ENCODE results near the gene POT1. TPM values are rescaled to one million over a fixed set of nuclear protein-coding genes. Genes with fewer than 3 reads are reported as not detected.
A peak's percentile ranks its signal among the peaks of the same experiment; 100 is the strongest.
"Not testable (repeated sequence)": the region's sequence is repeated elsewhere in the genome, so short reads cannot be mapped to it uniquely, and the experiment has no call there.

The POT1 gene, protein sequence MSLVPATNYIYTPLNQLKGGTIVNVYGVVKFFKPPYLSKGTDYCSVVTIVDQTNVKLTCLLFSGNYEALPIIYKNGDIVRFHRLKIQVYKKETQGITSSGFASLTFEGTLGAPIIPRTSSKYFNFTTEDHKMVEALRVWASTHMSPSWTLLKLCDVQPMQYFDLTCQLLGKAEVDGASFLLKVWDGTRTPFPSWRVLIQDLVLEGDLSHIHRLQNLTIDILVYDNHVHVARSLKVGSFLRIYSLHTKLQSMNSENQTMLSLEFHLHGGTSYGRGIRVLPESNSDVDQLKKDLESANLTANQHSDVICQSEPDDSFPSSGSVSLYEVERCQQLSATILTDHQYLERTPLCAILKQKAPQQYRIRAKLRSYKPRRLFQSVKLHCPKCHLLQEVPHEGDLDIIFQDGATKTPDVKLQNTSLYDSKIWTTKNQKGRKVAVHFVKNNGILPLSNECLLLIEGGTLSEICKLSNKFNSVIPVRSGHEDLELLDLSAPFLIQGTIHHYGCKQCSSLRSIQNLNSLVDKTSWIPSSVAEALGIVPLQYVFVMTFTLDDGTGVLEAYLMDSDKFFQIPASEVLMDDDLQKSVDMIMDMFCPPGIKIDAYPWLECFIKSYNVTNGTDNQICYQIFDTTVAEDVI
- 17.5 and 24.1 TPM in 2 replicates for total RNA-seq (2022)
- Bru-seq, nascent RNA, result percentile 77 among the genes with signal in this experiment
- BruChase-seq, experiment 1, labeled RNA remaining after a 6-hour chase, result percentile 60 among the genes with signal in this experiment
- percentile 71 among the genes with signal in this experiment for BruChase-seq, experiment 2, labeled RNA remaining after a 2-hour chase
- long read RNA-seq, full-length matches to known transcripts, result 6 of 17 reads
- long read RNA-seq, partial matches to known transcripts, result 3 of 17 reads
- long read RNA-seq, other reads (novel, unspliced or antisense), result 8 of 17 reads

DNA sequence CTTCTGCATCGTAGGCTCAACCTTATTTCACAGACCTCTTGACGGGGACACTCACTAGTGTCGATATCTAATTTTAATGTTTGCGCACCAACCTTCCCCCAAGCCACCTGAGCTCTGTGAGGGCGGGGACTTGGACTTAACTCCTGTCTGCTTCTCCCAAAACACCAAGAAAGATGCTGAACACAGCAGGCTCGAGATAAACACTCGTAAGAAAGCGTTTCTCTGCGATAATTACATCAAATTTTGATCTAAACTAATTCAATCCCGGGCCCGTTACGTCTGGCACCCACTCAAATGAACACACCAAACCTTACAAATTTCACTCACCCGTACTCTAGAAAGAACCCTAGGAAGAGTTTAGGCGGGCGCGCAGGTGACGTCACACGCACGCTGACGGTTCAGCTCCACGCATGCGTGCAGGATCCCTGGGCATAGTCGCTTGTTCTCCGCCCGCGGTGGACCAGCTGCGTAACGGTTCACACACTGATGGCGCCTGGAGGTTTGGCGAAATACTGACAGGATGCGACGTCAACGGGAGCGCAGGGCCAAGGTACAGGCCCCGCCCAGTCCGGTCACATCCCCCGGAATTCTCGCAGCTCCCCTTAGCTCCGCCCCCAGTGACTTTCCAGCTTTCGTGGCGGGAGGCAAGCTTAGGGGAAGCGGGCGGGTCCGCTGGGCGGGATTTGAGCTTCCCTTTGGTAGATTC is at the start of gene POT1:
Gene POT1, minus strand, starts transcription at position 359 of the 706 bp plus-strand sequence. CDS start 32,652 bp downstream, outside the sequence.
- ChIA-PET CTCF (interaction anchor here (0.6 to 1.1 kb wide), 5 partner anchors 33 to 775 kb away, joined by 3 to 5 read pairs (median 3); no protein-coding TSS in a partner anchor), POLR2A (interaction anchor here (0.7 to 1.9 kb wide), 5 partner anchors 9 to 829 kb away, joined by 3 to 13 read pairs (median 4); no protein-coding TSS in a partner anchor)
- Mint-ChIP-seq H3K4me3 (ENCODE audit: unreplicated experiment) (peak within 1 kb of the TSS; percentile 94), H3K36me3 (ENCODE audit: insufficient read depth, unreplicated experiment) (peaks cover 10% of the 10 kb centered on the region), H3K4me1 (ENCODE audit: insufficient read depth, unreplicated experiment) (peaks cover 34% of the 10 kb centered on the region), H3K9me3 (ENCODE audit: unreplicated experiment) (no peaks in the 10 kb centered on the region), H3K27ac (ENCODE audit: low read depth, unreplicated experiment) (peak within 1 kb of the TSS; percentile 95), H3K27me3 (ENCODE audit: insufficient read depth, unreplicated experiment) (no peaks in the 10 kb centered on the region)
- TF ChIP-seq, protein P1, sequence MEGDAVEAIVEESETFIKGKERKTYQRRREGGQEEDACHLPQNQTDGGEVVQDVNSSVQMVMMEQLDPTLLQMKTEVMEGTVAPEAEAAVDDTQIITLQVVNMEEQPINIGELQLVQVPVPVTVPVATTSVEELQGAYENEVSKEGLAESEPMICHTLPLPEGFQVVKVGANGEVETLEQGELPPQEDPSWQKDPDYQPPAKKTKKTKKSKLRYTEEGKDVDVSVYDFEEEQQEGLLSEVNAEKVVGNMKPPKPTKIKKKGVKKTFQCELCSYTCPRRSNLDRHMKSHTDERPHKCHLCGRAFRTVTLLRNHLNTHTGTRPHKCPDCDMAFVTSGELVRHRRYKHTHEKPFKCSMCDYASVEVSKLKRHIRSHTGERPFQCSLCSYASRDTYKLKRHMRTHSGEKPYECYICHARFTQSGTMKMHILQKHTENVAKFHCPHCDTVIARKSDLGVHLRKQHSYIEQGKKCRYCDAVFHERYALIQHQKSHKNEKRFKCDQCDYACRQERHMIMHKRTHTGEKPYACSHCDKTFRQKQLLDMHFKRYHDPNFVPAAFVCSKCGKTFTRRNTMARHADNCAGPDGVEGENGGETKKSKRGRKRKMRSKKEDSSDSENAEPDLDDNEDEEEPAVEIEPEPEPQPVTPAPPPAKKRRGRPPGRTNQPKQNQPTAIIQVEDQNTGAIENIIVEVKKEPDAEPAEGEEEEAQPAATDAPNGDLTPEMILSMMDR (IDR thresholded peaks at IDR 0.05; ENCODE audit: unreplicated experiment), result no peak
- BruUV-seq (replicated peaks), result TSS peak; percentile 64
- peak; percentile 99 for DNase-seq (ENCODE audit: unreplicated experiment)
- intact Hi-C loops (cut with micrococcal nuclease), result loop anchor here (2.0 kb wide), 1 partner anchor 67 kb away; no protein-coding TSS in a partner anchor

DNA sequence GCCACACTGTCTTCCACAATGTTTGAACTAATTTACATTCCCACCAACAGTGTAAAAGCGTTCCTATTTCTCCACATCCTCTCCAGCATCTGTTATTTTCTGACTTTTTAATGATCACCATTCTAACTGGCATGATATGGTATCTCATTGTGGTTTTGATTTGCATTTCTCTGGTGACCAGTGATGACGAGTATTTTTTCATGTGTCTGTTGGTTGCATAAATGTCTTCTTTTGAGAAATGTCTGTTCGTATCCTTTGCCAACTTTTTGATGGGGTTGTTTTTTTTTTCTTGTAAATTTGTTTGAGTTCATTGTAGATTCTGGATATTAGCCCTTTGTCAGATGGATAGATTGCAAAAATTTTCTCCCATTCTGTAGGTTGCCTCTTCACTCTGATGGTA is 45.5 kb upstream of the POT1 start:
- H3K36me3 Mint-ChIP-seq (ENCODE audit: insufficient read depth, unreplicated experiment); CTCF ChIA-PET; H3K4me3 Mint-ChIP-seq (ENCODE audit: unreplicated experiment); intact Hi-C loops (cut with micrococcal nuclease); H3K4me1 Mint-ChIP-seq (ENCODE audit: insufficient read depth, unreplicated experiment); BruUV-seq (replicated peaks); H3K9me3 Mint-ChIP-seq (ENCODE audit: unreplicated experiment); H3K27me3 Mint-ChIP-seq (ENCODE audit: insufficient read depth, unreplicated experiment); DNase-seq (ENCODE audit: unreplicated experiment); H3K27ac Mint-ChIP-seq (ENCODE audit: low read depth, unreplicated experiment); POLR2A ChIA-PET: not testable (repeated sequence)

DNA sequence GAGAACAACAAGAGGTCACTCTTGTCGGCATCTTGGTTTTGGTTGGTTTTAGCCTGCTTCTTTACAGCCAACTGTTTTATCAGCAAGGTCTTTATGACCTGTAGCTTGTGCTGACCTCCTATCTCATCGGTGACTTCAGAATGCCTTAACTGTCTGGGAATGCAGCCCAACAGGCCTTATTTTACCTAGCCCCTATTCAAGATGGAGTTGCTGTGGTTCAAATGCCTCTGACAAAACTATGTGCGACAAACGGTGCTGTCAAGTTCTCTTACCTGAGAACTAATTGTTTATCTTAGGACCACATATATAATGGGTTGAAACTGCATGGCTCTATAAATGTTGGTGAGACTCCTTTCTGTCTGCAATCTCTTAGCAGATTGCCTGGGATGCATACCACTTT is 35.9 kb upstream of the POT1 start:
- H3K9me3 Mint-ChIP-seq (ENCODE audit: unreplicated experiment), result no peaks in the 10 kb centered on the region
- no peaks in the 10 kb centered on the region for H3K36me3 Mint-ChIP-seq (ENCODE audit: insufficient read depth, unreplicated experiment)
- no peaks in the 10 kb centered on the region for H3K4me1 Mint-ChIP-seq (ENCODE audit: insufficient read depth, unreplicated experiment)
- ChIA-PET CTCF (no interaction called here), POLR2A (no interaction called here)
- no TSS peak for BruUV-seq (replicated peaks)
- H3K4me3 Mint-ChIP-seq (ENCODE audit: unreplicated experiment), result no peak overlapping the region
- no peak overlapping the region for H3K27ac Mint-ChIP-seq (ENCODE audit: low read depth, unreplicated experiment)
- intact Hi-C loops (cut with micrococcal nuclease), result no loop called here
- TF ChIP-seq, protein P1 (IDR thresholded peaks at IDR 0.05; ENCODE audit: unreplicated experiment), result no peak
- H3K27me3 Mint-ChIP-seq (ENCODE audit: insufficient read depth, unreplicated experiment), result no peaks in the 10 kb centered on the region
- DNase-seq (ENCODE audit: unreplicated experiment), result no peak

- Mint-ChIP-seq H3K4me1 (ENCODE audit: insufficient read depth, unreplicated experiment) (no peaks in the 10 kb centered on the region), H3K27ac (ENCODE audit: low read depth, unreplicated experiment) (no peak overlapping the region), H3K9me3 (ENCODE audit: unreplicated experiment) (peaks cover 7% of the 10 kb centered on the region), H3K4me3 (ENCODE audit: unreplicated experiment) (no peak overlapping the region), H3K36me3 (ENCODE audit: insufficient read depth, unreplicated experiment) (no peaks in the 10 kb centered on the region), H3K27me3 (ENCODE audit: insufficient read depth, unreplicated experiment) (no peaks in the 10 kb centered on the region)
- intact Hi-C loops (cut with micrococcal nuclease), result no loop called here
- no peak for DNase-seq (ENCODE audit: unreplicated experiment)
- BruUV-seq (replicated peaks), result no TSS peak
- POLR2A ChIA-PET, result no interaction called here
- TF ChIP-seq, protein P1 (IDR thresholded peaks at IDR 0.05; ENCODE audit: unreplicated experiment), result no peak
- CTCF ChIA-PET, result interaction anchor here (0.7 kb wide), 1 partner anchor 54 kb away, joined by 3 read pairs; no protein-coding TSS in a partner anchor
Measured at GRCh38 chr7:124959676-124960075, 30.1 kb upstream of the POT1 start.

DNA sequence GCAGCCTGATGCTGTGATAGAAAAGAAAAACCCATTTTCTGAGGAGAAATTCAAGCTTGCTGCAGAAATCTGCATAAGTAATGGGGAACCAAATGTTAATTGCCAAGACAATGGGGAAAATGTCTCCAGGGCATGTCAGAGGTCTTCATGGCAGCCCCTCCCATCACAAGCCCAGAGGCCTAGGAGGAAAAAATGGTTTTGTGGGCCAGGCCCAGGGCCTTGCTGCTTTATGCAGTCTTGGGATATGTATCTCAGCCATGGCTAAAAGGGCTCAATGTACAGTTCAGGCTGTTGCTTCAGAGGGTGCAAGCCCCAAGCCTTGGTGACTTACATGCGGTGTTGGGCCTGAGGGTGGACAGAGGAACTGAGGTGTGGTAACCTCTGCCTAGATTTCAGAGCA is 28.3 kb upstream of the POT1 start:
- intact Hi-C loops (cut with micrococcal nuclease); H3K9me3 Mint-ChIP-seq (ENCODE audit: unreplicated experiment); CTCF ChIA-PET; DNase-seq (ENCODE audit: unreplicated experiment); H3K4me3 Mint-ChIP-seq (ENCODE audit: unreplicated experiment); H3K27ac Mint-ChIP-seq (ENCODE audit: low read depth, unreplicated experiment); POLR2A ChIA-PET; H3K4me1 Mint-ChIP-seq (ENCODE audit: insufficient read depth, unreplicated experiment); BruUV-seq (replicated peaks); H3K36me3 Mint-ChIP-seq (ENCODE audit: insufficient read depth, unreplicated experiment); H3K27me3 Mint-ChIP-seq (ENCODE audit: insufficient read depth, unreplicated experiment): not testable (repeated sequence)

Measured in MCF 10A (cell line).